RPMI7951 (cell line): ENCODE measurements around the gene VPS4B. TPM values are rescaled to one million over a fixed set of nuclear protein-coding genes. Genes with fewer than 3 reads are reported as not detected.

ENCODE experiments used
- DNase-seq: peaks from one replicate; pipeline ENCODE4 v3.0.0-alpha.2; 2012; ENCODE audit warnings: low read depth
- total RNA-seq: library from RNA; depleted of rRNA; stranded (reverse); fragments of >200 nt; shearing (Covaris generic); gene quantifications from 2 replicates; pipeline ENCODE4 v1.2.3, GENCODE V29; 2014

The VPS4B gene
- total RNA-seq, 1 experiment from 2014 or later, result 41.3 TPM

- no peak for DNase-seq
These were observed 8.2 kb upstream of the VPS4B start for GRCh38 chr18:63430526-63430925.

- no peak for DNase-seq
These were observed 5.3 kb upstream of the VPS4B start for GRCh38 chr18:63427558-63427957.

GRCh38 chr18:63422864-63423304 lies 608 bp upstream of the VPS4B start:
- DNase-seq, result no peak

- DNase-seq, result no peak
These were observed 762 bp downstream of the VPS4B start for GRCh38 chr18:63421514-63421913.

- DNase-seq, result no peak
These were observed 9.3 kb downstream of the VPS4B start for GRCh38 chr18:63412953-63413352.

GRCh38 chr18:63410792-63411191 lies 11.5 kb downstream of the VPS4B start:
- peak; percentile 66 for DNase-seq

GRCh38 chr18:63409301-63409700 lies 13.0 kb downstream of the VPS4B start:
- DNase-seq, result peak; percentile 15

- DNase-seq, result no peak
These were observed 14.5 kb downstream of the VPS4B start for GRCh38 chr18:63407734-63408133.

- no peak for DNase-seq
These were observed 16.3 kb downstream of the VPS4B start for GRCh38 chr18:63405986-63406385.

- no peak for DNase-seq
These were observed 19.8 kb downstream of the VPS4B start for GRCh38 chr18:63402246-63403162.

- DNase-seq, result no peak
These were observed 23.0 kb downstream of the VPS4B start for GRCh38 chr18:63399300-63399699.

- DNase-seq, result no peak
These were observed 24.9 kb downstream of the VPS4B start for GRCh38 chr18:63397349-63397748.

GRCh38 chr18:63395503-63395902 lies 26.8 kb downstream of the VPS4B start:
- no peak for DNase-seq

GRCh38 chr18:63394954-63395353 lies 27.3 kb downstream of the VPS4B start:
- DNase-seq, result no peak

- DNase-seq, result no peak
These were observed 34.4 kb downstream of the VPS4B start for GRCh38 chr18:63387861-63388260.

GRCh38 chr18:63382843-63383242 lies 39.4 kb downstream of the VPS4B start:
- DNase-seq, result no peak

GRCh38 chr18:63379639-63379962 lies 42.7 kb downstream of the VPS4B start:
- no peak for DNase-seq

- no peak for DNase-seq
These were observed 43.2 kb downstream of the VPS4B start for GRCh38 chr18:63378919-63379638.

GRCh38 chr18:63377275-63377980 lies 44.8 kb downstream of the VPS4B start:
- DNase-seq, result no peak

GRCh38 chr18:63376538-63376937 lies 45.7 kb downstream of the VPS4B start:
- no peak for DNase-seq

- no peak for DNase-seq
These were observed 47.7 kb downstream of the VPS4B start for GRCh38 chr18:63374540-63374939.

- no peak for DNase-seq
These were observed 49.1 kb downstream of the VPS4B start for GRCh38 chr18:63373161-63373560.
